BJ (cell line): ENCODE data around the gene UBE2I. TPM values are rescaled to one million over a fixed set of nuclear protein-coding genes. Genes with fewer than 3 reads are reported as not detected.
"Not testable (repeated sequence)": the region's sequence is repeated elsewhere in the genome, so short reads cannot be mapped to it uniquely, and the experiment has no call there.

Experiments used
- CTCF ChIA-PET: fragments of 350-600 bp; formaldehyde crosslinking; extraction: SDS; loops from one replicate; lab custom pipeline; 2021; ENCODE audit warnings: antibody characterized with exemption, inconsistent platforms; lab: Yijun Ruan, JAX
- POLR2A ChIA-PET: fragments of 300-600 bp; sonication (Branson Sonifier 250); formaldehyde crosslinking; extraction: SDS; loops from one replicate; lab custom pipeline; 2021; ENCODE audit warnings: antibody characterized with exemption; lab: Charles Lee
- DNase-seq: peaks from one replicate; pipeline ENCODE4 v3.0.0-alpha.2; 2011; ENCODE audit warnings: low read depth
- H3K27me3 ChIP-seq: 2 replicates; pipeline ENCODE4 v1.6.0; 2011; ENCODE audit warnings: low read length; ENCODE audit not compliant: control insufficient read depth, insufficient read depth
- H3K36me3 ChIP-seq: 2 replicates; pipeline ENCODE4 v1.5.1; 2011; ENCODE audit warnings: low read length; ENCODE audit not compliant: control insufficient read depth, insufficient read depth
- H3K4me3 ChIP-seq: 2 replicates; pipeline ENCODE4 v1.5.1; 2011; ENCODE audit warnings: low read depth, mild to moderate bottlenecking, control low read depth, low read length
- polyA plus RNA-seq: library from polyadenylated mRNA; depleted of rRNA; stranded (reverse); fragments of >200 nt; gene quantifications from 2 replicates; pipeline ENCODE4 v1.2.3, GENCODE V29; 2011
- TF ChIP-seq, protein P1 (sequence below): IDR thresholded peaks from 2 replicates; pipeline ENCODE4 v1.5.1; 2011; ENCODE audit warnings: low read depth, mild to moderate bottlenecking, control low read depth, inconsistent platforms, low read length, moderate library complexity; ENCODE audit not compliant: insufficient read depth

The UBE2I gene
- polyA plus RNA-seq, 1 experiment: 81.2 TPM

DNA sequence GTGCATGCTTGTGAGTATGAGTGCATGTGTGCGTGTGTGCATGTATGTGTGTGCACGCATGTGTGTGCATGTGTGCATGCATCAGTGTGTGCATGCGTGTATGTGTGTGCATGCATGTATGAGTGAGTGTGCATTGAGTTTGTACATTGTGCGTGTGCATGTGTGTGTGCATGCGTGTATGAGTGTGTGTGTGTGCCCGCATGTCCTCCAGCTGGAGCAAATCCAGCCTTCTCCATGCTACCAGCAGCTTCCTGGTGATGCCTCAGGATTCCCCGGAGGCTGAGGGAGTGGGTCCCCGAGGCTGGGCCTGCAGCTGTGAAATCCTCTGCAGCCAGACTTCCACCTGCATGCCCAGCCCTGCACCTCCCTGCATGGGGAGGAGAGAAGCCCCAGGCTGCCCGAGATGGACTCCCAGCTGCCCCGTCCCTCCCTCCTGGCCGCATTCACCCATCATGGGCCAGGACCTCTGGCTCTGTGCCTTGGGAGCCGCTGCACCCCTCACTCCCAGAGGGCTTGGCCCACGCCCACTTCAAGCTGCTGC is 44.3 kb upstream of the UBE2I start:
- Histone ChIP-seq H3K4me3 (no peak overlapping the region), H3K27me3 (peaks cover 11% of the 10 kb centered on the region), H3K36me3 (no peaks in the 10 kb centered on the region)
- ChIA-PET POLR2A (no interaction called here), CTCF (no interaction called here)
- TF ChIP-seq, protein P1, sequence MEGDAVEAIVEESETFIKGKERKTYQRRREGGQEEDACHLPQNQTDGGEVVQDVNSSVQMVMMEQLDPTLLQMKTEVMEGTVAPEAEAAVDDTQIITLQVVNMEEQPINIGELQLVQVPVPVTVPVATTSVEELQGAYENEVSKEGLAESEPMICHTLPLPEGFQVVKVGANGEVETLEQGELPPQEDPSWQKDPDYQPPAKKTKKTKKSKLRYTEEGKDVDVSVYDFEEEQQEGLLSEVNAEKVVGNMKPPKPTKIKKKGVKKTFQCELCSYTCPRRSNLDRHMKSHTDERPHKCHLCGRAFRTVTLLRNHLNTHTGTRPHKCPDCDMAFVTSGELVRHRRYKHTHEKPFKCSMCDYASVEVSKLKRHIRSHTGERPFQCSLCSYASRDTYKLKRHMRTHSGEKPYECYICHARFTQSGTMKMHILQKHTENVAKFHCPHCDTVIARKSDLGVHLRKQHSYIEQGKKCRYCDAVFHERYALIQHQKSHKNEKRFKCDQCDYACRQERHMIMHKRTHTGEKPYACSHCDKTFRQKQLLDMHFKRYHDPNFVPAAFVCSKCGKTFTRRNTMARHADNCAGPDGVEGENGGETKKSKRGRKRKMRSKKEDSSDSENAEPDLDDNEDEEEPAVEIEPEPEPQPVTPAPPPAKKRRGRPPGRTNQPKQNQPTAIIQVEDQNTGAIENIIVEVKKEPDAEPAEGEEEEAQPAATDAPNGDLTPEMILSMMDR: no peak
- DNase-seq: no peak

DNA sequence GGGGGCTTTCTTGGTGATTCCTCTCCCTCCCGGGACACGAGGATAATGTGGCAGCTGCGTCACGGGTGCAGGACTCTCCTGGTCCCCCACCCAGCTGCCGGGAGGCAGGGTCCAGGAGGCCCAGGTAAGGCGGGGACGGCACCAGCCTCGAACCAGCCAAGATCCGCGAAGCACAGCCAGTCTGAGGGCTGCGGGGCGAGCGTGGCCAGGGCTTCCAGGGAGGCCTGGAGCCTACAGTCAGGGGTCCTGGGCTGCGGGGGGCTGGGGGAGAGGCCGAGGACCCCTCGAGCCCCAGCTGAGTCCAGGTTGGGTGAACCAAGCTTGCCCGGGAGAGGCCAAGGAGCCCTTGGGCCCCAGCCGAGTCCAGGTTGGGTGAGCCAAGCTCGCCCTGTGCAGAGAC is 43.6 kb upstream of the UBE2I start:
- TF ChIP-seq, protein P1: no peak
- H3K27me3 ChIP-seq: peaks cover 7% of the 10 kb centered on the region
- no peak overlapping the region for H3K4me3 ChIP-seq
- POLR2A ChIA-PET: no interaction called here
- CTCF ChIA-PET: no interaction called here
- H3K36me3 ChIP-seq: no peaks in the 10 kb centered on the region
- DNase-seq: no peak

DNA sequence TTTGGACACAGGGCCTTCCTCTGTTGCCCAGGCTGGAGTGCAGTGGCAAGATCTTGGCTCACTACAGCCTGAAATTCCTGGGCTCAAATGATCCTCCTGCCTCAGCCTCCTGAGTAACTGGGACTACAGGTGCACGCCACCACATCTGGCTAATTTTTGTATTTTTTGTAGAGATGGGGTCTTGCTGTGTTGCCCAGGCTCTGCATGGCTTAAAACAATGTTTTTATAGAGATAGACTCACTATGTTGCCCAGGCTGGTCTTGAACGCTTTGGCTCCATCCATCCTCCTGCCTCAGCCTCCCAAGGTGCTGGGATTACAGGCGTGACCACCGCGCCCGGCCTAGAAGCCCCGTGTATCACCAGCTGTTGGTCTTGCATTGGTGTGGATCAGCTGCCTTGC is 40.0 kb upstream of the UBE2I start:
- POLR2A ChIA-PET: interaction anchor here (0.6 kb wide), 1 partner anchor 19 kb away, joined by 4 read pairs; no protein-coding TSS in a partner anchor
- CTCF ChIA-PET: interaction anchor here (2.8 kb wide), 1 partner anchor 32 kb away, joined by 6 read pairs; no protein-coding TSS in a partner anchor
- DNase-seq, H3K4me3 ChIP-seq, H3K27me3 ChIP-seq, H3K36me3 ChIP-seq: not testable (repeated sequence)

DNA sequence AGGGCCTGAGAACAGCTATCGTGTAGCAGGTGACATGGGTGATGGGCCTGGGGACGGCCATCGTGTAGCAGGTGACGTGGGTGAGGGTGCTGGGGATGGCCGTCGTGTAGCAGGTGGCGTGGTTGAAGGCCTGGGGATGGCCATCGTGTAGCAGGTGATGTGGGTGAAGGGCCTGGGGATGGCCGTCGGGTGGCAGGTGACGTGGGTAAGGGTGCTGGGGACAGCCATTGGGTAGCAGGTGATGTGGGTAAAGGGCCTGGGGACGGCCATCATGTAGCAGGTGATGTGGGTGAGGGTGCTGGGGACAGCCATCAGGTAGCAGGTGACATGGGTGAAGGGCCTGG is 38.1 kb upstream of the UBE2I start:
- ChIA-PET POLR2A (no interaction called here), CTCF (interaction anchor here (0.7 to 2.8 kb wide), 2 partner anchors 30 to 149 kb away, joined by 3 to 6 read pairs; no protein-coding TSS in a partner anchor)
- H3K4me3 ChIP-seq: no peak overlapping the region
- no peaks in the 10 kb centered on the region for H3K36me3 ChIP-seq
- DNase-seq: no peak
- H3K27me3 ChIP-seq: no peaks in the 10 kb centered on the region; the same call in 1 of the 2 replicates
- TF ChIP-seq, protein P1: no peak

- H3K36me3 ChIP-seq, H3K4me3 ChIP-seq, POLR2A ChIA-PET, H3K27me3 ChIP-seq, DNase-seq: not testable (repeated sequence)
- CTCF ChIA-PET: interaction anchor here (0.7 to 2.8 kb wide), 4 partner anchors 27 to 149 kb away, joined by 3 to 6 read pairs (median 4); no protein-coding TSS in a partner anchor
Observed at GRCh38 chr16:1271724-1272413, 37.6 kb upstream of the UBE2I start.

GRCh38 chr16:1272453-1273198 is 36.8 kb upstream of the UBE2I start:
- Histone ChIP-seq H3K4me3 (no peak overlapping the region), H3K36me3 (no peaks in the 10 kb centered on the region), H3K27me3 (no peaks in the 10 kb centered on the region; the same call in 1 of the 2 replicates)
- ChIA-PET POLR2A (no interaction called here), CTCF (interaction anchor here (0.7 to 2.8 kb wide), 3 partner anchors 27 to 72 kb away, joined by 3 to 6 read pairs (median 4); no protein-coding TSS in a partner anchor)
- DNase-seq: no peak
- TF ChIP-seq, protein P1: no peak
